Thyroid gland (tissue), 4 donors: Measurements from ENCODE around the gene LMBR1L. TPM values are rescaled to one million over a fixed set of nuclear protein-coding genes. Genes with fewer than 3 reads are reported as not detected.

ENCODE experiments used
- DNase-seq, 2 donors: peaks; one replicate each; pipeline ENCODE4 v3.0.0-alpha.2; 2019
- H3K27ac ChIP-seq, 3 donors: fragments of 200-600 bp; sonication (generic); 1 replicate in 2 of 3; 2 replicates in 1 of 3; pipeline ENCODE4 v1.5.1; 2016 to 2019; ENCODE audit warnings: mild to moderate bottlenecking in 1 of 3, moderate library complexity in 1 of 3
- H3K27me3 ChIP-seq: fragments of 200-600 bp; sonication (generic); one replicate; pipeline ENCODE4 v1.5.1; 2019
- H3K36me3 ChIP-seq, 2 donors: fragments of 200-600 bp; sonication (generic); one replicate each; pipeline ENCODE4 v1.5.1; 2016 to 2019
- H3K4me1 ChIP-seq, 2 donors: fragments of 200-600 bp; sonication (generic); one replicate each; pipeline ENCODE4 v1.5.1; 2017 to 2019
- H3K4me3 ChIP-seq, 3 donors: fragments of 200-600 bp; sonication (generic); replicated peaks in 1 of 3; 1 replicate in 2 of 3; 2 replicates in 1 of 3; pipeline ENCODE4 v1.5.1; 2016; ENCODE audit warnings: mild to moderate bottlenecking in 1 of 3
- H3K9me3 ChIP-seq: fragments of 200-600 bp; sonication (generic); one replicate; pipeline ENCODE4 v1.5.1; 2017
- CTCF ChIP-seq, 6 experiments: fragments of 200-600 bp in 3 of 6; fragments of 450-650 bp in 3 of 6; sonication (generic) in 3 of 6; IDR thresholded peaks; one replicate each; pipeline ENCODE4 v1.5.1; 2016 to 2019; ENCODE audit warnings: antibody characterized with exemption in 6 of 6, mild to moderate bottlenecking in 2 of 6, inconsistent platforms in 1 of 6, moderate library complexity in 1 of 6
- POLR2A ChIP-seq, 2 donors: fragments of 450-650 bp; IDR thresholded peaks; one replicate each; pipeline ENCODE4 v1.6.1; 2017; ENCODE audit warnings: antibody characterized with exemption in 2 of 2, mild to moderate bottlenecking in 2 of 2, moderate library complexity in 1 of 2
- WGBS, 2 donors: methylation state at CpG; one replicate each; pipeline ENCODE4 v1.1.5; 2017; 5-methylcytosine and 5-hydroxymethylcytosine counted together
- intact Hi-C: fragments of 100-400 bp; cut with DNase I; formaldehyde crosslinking; loops from one replicate; pipeline ENCODE4 v1.15.1; 2023
- total RNA-seq, 4 donors: library from RNA; depleted of rRNA; stranded (reverse); fragments of >200 nt; gene quantifications; one replicate each; pipeline ENCODE4 v1.2.3, GENCODE V29; 2016

Gene LMBR1L
- total RNA-seq, 4 donors from 2014 or later: 30.4 to 54.8 (median 46.6) TPM

- intact Hi-C loops: no loop called here
- WGBS, 2 donors: 0% methylated on average over 15 to 29 of the region's 70 CpGs
- H3K36me3 ChIP-seq: peaks cover under 1 to 4% of the 10 kb centered on the region in 2 donors
- no peaks in the 10 kb centered on the region for H3K27me3 ChIP-seq
- H3K27ac ChIP-seq: peak overlapping the region; percentile 96 to 99 (median 97)
- DNase-seq: peak; percentile 24 to 31
- H3K4me1 ChIP-seq: peaks cover 37 to 42% of the 10 kb centered on the region in 2 donors
- TF ChIP-seq POLR2A (IDR thresholded peaks at IDR 0.05) (no peak), CTCF (IDR thresholded peaks at IDR 0.05) (no peak)
- peak overlapping the region; percentile 75 to 98 (median 94) for H3K4me3 ChIP-seq
- H3K9me3 ChIP-seq: no peaks in the 10 kb centered on the region
Measured at GRCh38 chr12:49059299-49060171, 51.1 kb downstream of the LMBR1L start.

- H3K9me3 ChIP-seq: no peaks in the 10 kb centered on the region
- intact Hi-C loops: no loop called here
- H3K27me3 ChIP-seq: no peaks in the 10 kb centered on the region
- TF ChIP-seq CTCF (IDR thresholded peaks at IDR 0.05) (no peak), POLR2A (IDR thresholded peaks at IDR 0.05) (no peak)
- 0% methylated on average over 1 of the region's 1 CpG for WGBS, 2 donors
- H3K4me3 ChIP-seq: peak overlapping the region; percentile 75 to 98 (median 94)
- peaks cover 37 to 42% of the 10 kb centered on the region in 2 donors for H3K4me1 ChIP-seq
- H3K27ac ChIP-seq: peak overlapping the region in 2 of 3 donors; percentile 96 to 97
- H3K36me3 ChIP-seq: peaks cover 6 to 8% of the 10 kb centered on the region in 2 donors
- no peak for DNase-seq
Measured at GRCh38 chr12:49059045-49059298, 51.7 kb downstream of the LMBR1L start.

- intact Hi-C loops: no loop called here
- 3 to 5% methylated on average over 4 of the region's 5 CpGs for WGBS, 2 donors
- no peaks in the 10 kb centered on the region for H3K27me3 ChIP-seq
- peak overlapping the region in 2 of 3 donors; percentile 96 to 97 for H3K27ac ChIP-seq
- no peak for DNase-seq
- H3K9me3 ChIP-seq: no peaks in the 10 kb centered on the region
- peaks cover 37 to 42% of the 10 kb centered on the region in 2 donors for H3K4me1 ChIP-seq
- H3K36me3 ChIP-seq: peaks cover 11 to 13% of the 10 kb centered on the region in 2 donors
- no peak for TF ChIP-seq CTCF (IDR thresholded peaks at IDR 0.05)
- TF ChIP-seq POLR2A (IDR thresholded peaks at IDR 0.05): no peak
- peak overlapping the region; percentile 75 to 98 (median 94) for H3K4me3 ChIP-seq
Measured at GRCh38 chr12:49058366-49059044, 52.1 kb downstream of the LMBR1L start.

- peaks cover 37 to 42% of the 10 kb centered on the region in 2 donors for H3K4me1 ChIP-seq
- H3K36me3 ChIP-seq: peaks cover 17 to 19% of the 10 kb centered on the region in 2 donors
- DNase-seq: peak in 1 of 2 donors; percentile 23
- 0 to 4% methylated on average over 4 of the region's 4 CpGs for WGBS, 2 donors
- peak overlapping the region in 1 of 3 donors; percentile 96 for H3K27ac ChIP-seq
- no peaks in the 10 kb centered on the region for H3K9me3 ChIP-seq
- H3K4me3 ChIP-seq: peak overlapping the region in 2 of 3 donors; percentile 26 to 94
- intact Hi-C loops: no loop called here
- TF ChIP-seq CTCF (IDR thresholded peaks at IDR 0.05) (no peak), POLR2A (IDR thresholded peaks at IDR 0.05) (no peak)
- no peaks in the 10 kb centered on the region for H3K27me3 ChIP-seq
Measured at GRCh38 chr12:49057888-49058287, 52.8 kb downstream of the LMBR1L start.
